HepG2 (cell line): ENCODE measurements around the gene ALDH3B1. TPM values are rescaled to one million over a fixed set of nuclear protein-coding genes. Genes with fewer than 3 reads are reported as not detected.
A peak's percentile ranks its signal among the peaks of the same experiment; 100 is the strongest.

Experiments used
- ATAC-seq: fragments of 200-7000 bp; cut with Tn5 transposase; 3 replicates; pipeline ENCODE4 v1.9.1; 2020; ENCODE audit warnings: mild to moderate bottlenecking, moderate library complexity
- BruUV-seq: library from RNA; stranded (reverse); fragments of 400-500 nt; replicated peaks from 2 replicates; lab custom pipeline; 2021; lab: Mats Ljungman, UMichigan
- CTCF ChIA-PET: fragments of 300-600 bp; formaldehyde crosslinking; extraction: SDS; loops from one replicate; lab custom pipeline; 2021; ENCODE audit warnings: low total read pairs, inconsistent platforms, low intra/inter-chr PET ratio; lab: Yijun Ruan, JAX
- POLR2A ChIA-PET: fragments of 350-600 bp; sonication (Branson Sonifier 250); formaldehyde crosslinking; loops from one replicate; lab custom pipeline; 2020; ENCODE audit warnings: antibody characterized with exemption, inconsistent platforms; lab: Yijun Ruan, JAX
- DNase-seq: peaks from one replicate; pipeline ENCODE4 v3.0.0-alpha.2; 2015; ENCODE audit warnings: low spot score
- FAIRE-seq: peaks from 3 replicates; lab custom pipeline; 2011; peaks lifted over from hg19 to GRCh38; lab: Jason Lieb, UNC
- H2AFZ ChIP-seq: one replicate; pipeline ENCODE4 v1.6.1; 2011; ENCODE audit warnings: low read length, inconsistent platforms
- H3K27ac ChIP-seq: fragments of 300-600 bp; 3 replicates; pipeline ENCODE4 v1.8.0; 2011; ENCODE audit warnings: mixed run types, mild to moderate bottlenecking, mixed read lengths, low read length, inconsistent platforms; ENCODE audit not compliant: insufficient read depth; ENCODE audit errors: extremely low read length
- H3K27me3 ChIP-seq, 2 experiments: fragments of 200-600 bp in 1 of 2; 2 replicates in 1 of 2; 3 replicates in 1 of 2; pipeline versions ENCODE4 v1.6.0 to v1.8.0; 2011; ENCODE audit warnings: low read length in 2 of 2, mild to moderate bottlenecking in 2 of 2, moderate library complexity in 2 of 2, inconsistent platforms in 1 of 2; ENCODE audit not compliant: insufficient read depth in 2 of 2, control insufficient read depth in 1 of 2
- H3K36me3 ChIP-seq, 2 experiments: fragments of 200-600 bp in 1 of 2; replicated peaks in 1 of 2; 2 replicates in 1 of 2; 3 replicates in 1 of 2; pipeline versions ENCODE4 v1.5.1 to v1.8.0; 2011; ENCODE audit warnings: low read length in 2 of 2, inconsistent platforms in 1 of 2; ENCODE audit not compliant: insufficient read depth in 2 of 2, control insufficient read depth in 1 of 2
- H3K4me1 ChIP-seq: 2 replicates; pipeline ENCODE4 v1.5.1; 2012; ENCODE audit warnings: low read length, inconsistent platforms; ENCODE audit not compliant: insufficient read depth
- H3K4me2 ChIP-seq: 2 replicates; pipeline ENCODE4 v1.6.0; 2011; ENCODE audit warnings: low read depth, low read length, inconsistent platforms
- H3K4me3 ChIP-seq, 3 experiments: fragments of 200-600 bp in 1 of 3; sonication (generic), shearing (Covaris generic) in 1 of 3; replicated peaks in 1 of 3; 2 replicates each; pipeline ENCODE4 v1.5.1; 2011 to 2016; ENCODE audit warnings: low read length in 3 of 3, inconsistent platforms in 2 of 3, low read depth in 2 of 3, mild to moderate bottlenecking in 2 of 3, control low read depth in 1 of 3, mixed read lengths in 1 of 3; ENCODE audit not compliant: insufficient read depth in 1 of 3
- H3K79me2 ChIP-seq: one replicate; pipeline ENCODE4 v1.6.1; 2011; ENCODE audit warnings: low read length, inconsistent platforms; ENCODE audit not compliant: insufficient read depth
- H3K9ac ChIP-seq: 2 replicates; pipeline ENCODE4 v1.6.0; 2011; ENCODE audit warnings: mild to moderate bottlenecking, low read depth, low read length, inconsistent platforms; ENCODE audit not compliant: insufficient read depth
- H3K9me3 ChIP-seq: 2 replicates; pipeline ENCODE4 v1.5.1; 2012; ENCODE audit warnings: mild to moderate bottlenecking, low read length
- H4K20me1 ChIP-seq: 2 replicates; pipeline ENCODE4 v1.6.0; 2011; ENCODE audit warnings: inconsistent platforms, mild to moderate bottlenecking, low read length, moderate library complexity; ENCODE audit not compliant: insufficient read depth
- CEBPB ChIP-seq: IDR thresholded peaks from 2 replicates; pipeline ENCODE4 v1.6.1; 2011; ENCODE audit warnings: low read depth, low read length, improper control_type of control experiment, borderline replicate concordance
- ETV6 ChIP-seq: sonication (generic); formaldehyde crosslinking; conservative IDR thresholded peaks from 2 replicates; pipeline ENCODE4 v1.4.0; 2020; ENCODE audit warnings: missing genetic modification reagents
- GTF2F1 ChIP-seq: fragments of 150-350 bp; IDR thresholded peaks from 2 replicates; pipeline ENCODE4 v1.6.1; 2014; ENCODE audit warnings: low read length
- HOXD1 ChIP-seq: sonication (generic); formaldehyde crosslinking; IDR thresholded peaks from 2 replicates; pipeline ENCODE4 v1.5.0; 2020; ENCODE audit warnings: missing genetic modification reagents
- MAZ ChIP-seq, 2 experiments: sonication (generic) in 1 of 2; formaldehyde crosslinking in 1 of 2; IDR thresholded peaks; 2 replicates each; pipeline versions ENCODE4 v1.5.0 to v1.6.1; 2012 to 2020; ENCODE audit warnings: low read depth in 2 of 2, mild to moderate bottlenecking in 2 of 2, borderline replicate concordance in 1 of 2, improper control_type of control experiment in 1 of 2, low read length in 1 of 2, missing genetic modification reagents in 1 of 2, moderate library complexity in 1 of 2
- PATZ1 ChIP-seq: sonication (generic); formaldehyde crosslinking; IDR thresholded peaks from 2 replicates; pipeline ENCODE4 v1.4.0; 2020; ENCODE audit warnings: missing genetic modification reagents
- PRDM15 ChIP-seq: sonication (generic); formaldehyde crosslinking; IDR thresholded peaks from 2 replicates; pipeline ENCODE4 v1.4.0; 2020; ENCODE audit warnings: missing genetic modification reagents
- RFX1 ChIP-seq: fragments of 450-650 bp; IDR thresholded peaks from 2 replicates; pipeline ENCODE4 v1.6.1; 2017
- SIN3A ChIP-seq: IDR thresholded peaks from 2 replicates; pipeline ENCODE4 v1.6.1; 2011; ENCODE audit warnings: low read depth, mild to moderate bottlenecking, control low read depth, low read length, borderline replicate concordance
- SMAD9 ChIP-seq: sonication (generic); formaldehyde crosslinking; IDR thresholded peaks from 2 replicates; pipeline ENCODE4 v1.5.1; 2020; ENCODE audit warnings: mild to moderate bottlenecking, missing genetic modification reagents
- SRSF1 ChIP-seq: fragments of 200-400 bp; formaldehyde crosslinking; optimal IDR thresholded peaks from 2 replicates; pipeline ENCODE3; 2017; ENCODE audit warnings: mild to moderate bottlenecking, low read depth, low read length, moderate library complexity
- TCF12 ChIP-seq, 2 experiments: fragments of 450-650 bp in 1 of 2; sonication (generic) in 1 of 2; formaldehyde crosslinking in 1 of 2; IDR thresholded peaks; 2 replicates each; pipeline versions ENCODE4 v1.6.1 to v1.8.0; 2017 to 2022; ENCODE audit warnings: antibody characterized with exemption in 1 of 2, mild to moderate bottlenecking in 1 of 2, missing genetic modification reagents in 1 of 2, moderate library complexity in 1 of 2
- ZFP37 ChIP-seq: sonication (generic); formaldehyde crosslinking; IDR thresholded peaks from 2 replicates; pipeline ENCODE4 v1.4.0; 2020; ENCODE audit warnings: missing genetic modification reagents, borderline replicate concordance
- ZGPAT ChIP-seq: IDR thresholded peaks from 2 replicates; pipeline ENCODE4 v1.6.1; 2016; ENCODE audit warnings: mild to moderate bottlenecking
- ZNF33B ChIP-seq: sonication (generic); formaldehyde crosslinking; IDR thresholded peaks from 2 replicates; pipeline ENCODE4 v1.5.1; 2020; ENCODE audit warnings: mild to moderate bottlenecking, missing genetic modification reagents
- WGBS: methylation state at CpG from one replicate; pipeline ENCODE4 v1.1.6; 2017; ENCODE audit warnings: low lambda C conversion rate; 5-methylcytosine and 5-hydroxymethylcytosine counted together
- in situ Hi-C: cut with HindIII; loops from 2 replicates; pipeline ENCODE4 v1.10.0; 2017; ENCODE audit warnings: low pct_unique_long_range_greater_than_20kb; ENCODE audit not compliant: extremely low pct_ligation_motif_present
- intact Hi-C: fragments of 100-400 bp; cut with micrococcal nuclease; formaldehyde crosslinking; loops from one replicate; pipeline ENCODE4 v1.10.0; 2022; ENCODE audit not compliant: unreplicated experiment
- polyA plus RNA-seq, 8 experiments: library from polyadenylated mRNA; depleted of rRNA in 3 of 8; stranded (reverse) in 7 of 8; unstranded in 1 of 8; fragments of >200 nt; fragmentation: Illumina TruSeq in 4 of 8; extraction: Trizol in 4 of 8; gene quantifications; 2 replicates each; pipeline versions ENCODE4 v1.2.1 to v1.2.3, GENCODE V29; 2011 to 2016; ENCODE audit warnings: low read depth in 4 of 8, missing spikeins in 1 of 8, mixed read lengths in 1 of 8; ENCODE audit not compliant: insufficient read depth in 1 of 8
- total RNA-seq, 5 experiments: library from RNA; depleted of rRNA; stranded (reverse); fragments of >200 nt; fragmentation: Illumina TruSeq; extraction: Trizol; gene quantifications; 2 replicates each; pipeline ENCODE4 v1.2.3, GENCODE V29; 2016; ENCODE audit warnings: low read depth in 1 of 5

ALDH3B1 gene
- total and polyA plus RNA-seq, 2 of the 13 experiments (the other 11 are each of a cell fraction or from before 2014, with no cell fraction given) = 4.0 to 6.7 TPM

GRCh38 chr11:68040101-68040956, 30.2 kb downstream of the ALDH3B1 start:
- Histone ChIP-seq H3K79me2 (peaks cover 17% of the 10 kb centered on the region), H3K4me1 (peaks cover 30% of the 10 kb centered on the region), H3K27me3 (no peaks in the 10 kb centered on the region), H4K20me1 (no peaks in the 10 kb centered on the region), H2AFZ (no peak overlapping the region), H3K9ac (peak overlapping the region; percentile 92), H3K27ac (peak overlapping the region; percentile 95), H3K4me2 (peak overlapping the region; percentile 99), H3K4me3 (peak overlapping the region; percentile 76 to 84 (median 78)), H3K36me3 (peaks cover 2 to 8% of the 10 kb centered on the region in 2 experiments; a peak in 3 of 5 replicates), H3K9me3 (no peaks in the 10 kb centered on the region)
- TSS peak; percentile 38 for BruUV-seq
- FAIRE-seq = peak; percentile 51
- intact Hi-C loops (no loop called here), in situ Hi-C loops (no loop called here)
- peak; percentile 79 for DNase-seq
- ChIA-PET CTCF (no interaction called here), POLR2A (interaction anchor here (0.7 to 3.5 kb wide), 10 partner anchors 9 to 106 kb away, joined by 3 to 17 read pairs (median 6); partner anchors contain the start of genes ALDH3B1 and NDUFS8)
- ATAC-seq = peak; percentile 45
- 6% methylated on average over 12 of the region's 22 CpGs for WGBS
- TF ChIP-seq SMAD9 (CRISPR knock-in tag) (no peak), ZNF33B (no peak), ZGPAT (CRISPR knock-in tag) (peak; percentile 72), ETV6 (CRISPR knock-in tag) (no peak), GTF2F1 (no peak), SRSF1 (no peak), ZFP37 (no peak), RFX1 (no peak), MAZ (IDR thresholded peaks at IDR 0.05; ENCODE audit: borderline replicate concordance, low read depth, low read length) (0 out of 2 replicates have a peak, but pooled peaks have one; percentile 9), MAZ (CRISPR knock-in tag; IDR thresholded peaks at IDR 0.05; ENCODE audit: low read depth) (no peak), PRDM15 (0 out of 2 replicates have a peak, but pooled peaks have one; percentile 18), HOXD1 (CRISPR knock-in tag) (peak; percentile 5; the same call in 1 of the 2 replicates), SIN3A (peak; percentile 37; the same call in 1 of the 2 replicates), PATZ1 (CRISPR knock-in tag) (peak; percentile 92), TCF12 (IDR thresholded peaks at IDR 0.05) (no peak), TCF12 (CRISPR knock-in tag; IDR thresholded peaks at IDR 0.05) (no peak), CEBPB (no peak)
